Endothelial cell of umbilical vein (primary cell): ENCODE measurements around the gene L1CAM. TPM values are rescaled to one million over a fixed set of nuclear protein-coding genes. Genes with fewer than 3 reads are reported as not detected.

Experiments used
- BruUV-seq: library from RNA; stranded (reverse); fragments of 400-500 nt; replicated peaks from 2 replicates; lab custom pipeline; 2021; lab: Mats Ljungman, UMichigan
- CTCF ChIA-PET: fragments of 300-600, 350-600 bp; sonication (Branson Sonifier 250); formaldehyde crosslinking; loops from one replicate; lab custom pipeline; 2021; ENCODE audit warnings: antibody characterized with exemption, inconsistent platforms; lab: Charles Lee
- POLR2A ChIA-PET: fragments of 300-600, 350-600 bp; sonication (Branson Sonifier 250); formaldehyde crosslinking; loops from one replicate; lab custom pipeline; 2021; ENCODE audit warnings: antibody characterized with exemption, inconsistent platforms; lab: Charles Lee
- DNase-seq: peaks from one replicate; pipeline ENCODE4 v3.0.0-alpha.2; 2011; ENCODE audit warnings: low read depth, low spot score
- FAIRE-seq: peaks from 2 replicates; lab custom pipeline; 2011; peaks lifted over from hg19 to GRCh38; lab: Jason Lieb, UNC
- H2AFZ ChIP-seq: 2 replicates; pipeline ENCODE4 v1.6.0; 2012; ENCODE audit warnings: low read depth, low read length, control low read depth, inconsistent platforms
- H3K27ac ChIP-seq: 2 replicates; pipeline ENCODE4 v1.5.1; 2011; ENCODE audit warnings: low read depth, mild to moderate bottlenecking, control low read depth, low read length, moderate library complexity; ENCODE audit not compliant: insufficient read depth
- H3K27me3 ChIP-seq, 2 experiments: 2 replicates each; pipeline versions ENCODE4 v1.6.0 to v1.6.1; 2011; ENCODE audit warnings: low read length in 2 of 2, mixed read lengths in 1 of 2; ENCODE audit not compliant: control insufficient read depth in 2 of 2, insufficient read depth in 2 of 2
- H3K36me3 ChIP-seq, 2 experiments: 2 replicates in 1 of 2; 3 replicates in 1 of 2; pipeline ENCODE4 v1.5.1; 2011; ENCODE audit warnings: low read length in 2 of 2, mild to moderate bottlenecking in 1 of 2, moderate library complexity in 1 of 2; ENCODE audit not compliant: control insufficient read depth in 2 of 2, insufficient read depth in 2 of 2; ENCODE audit errors: extremely low read depth in 1 of 2
- H3K4me1 ChIP-seq: 3 replicates; pipeline ENCODE4 v1.5.1; 2011; ENCODE audit warnings: mild to moderate bottlenecking, low read length; ENCODE audit not compliant: control insufficient read depth, insufficient read depth; ENCODE audit errors: extremely low read depth
- H3K4me2 ChIP-seq: 2 replicates; pipeline ENCODE4 v1.6.1; 2011; ENCODE audit warnings: low read length, control low read depth, mixed read lengths; ENCODE audit not compliant: insufficient read depth
- H3K4me3 ChIP-seq, 3 experiments: fragments of 200-600 bp in 1 of 3; sonication (generic), shearing (Covaris generic) in 1 of 3; replicated peaks in 1 of 3; 2 replicates each; pipeline ENCODE4 v1.5.1; 2011 to 2016; ENCODE audit warnings: control low read depth in 3 of 3, low read length in 3 of 3, mild to moderate bottlenecking in 2 of 3, inconsistent platforms in 1 of 3, low read depth in 1 of 3, moderate library complexity in 1 of 3; ENCODE audit not compliant: insufficient read depth in 1 of 3
- H3K79me2 ChIP-seq: 2 replicates; pipeline ENCODE4 v1.6.0; 2012; ENCODE audit warnings: low read length, inconsistent platforms; ENCODE audit not compliant: control insufficient read depth, insufficient read depth
- H3K9ac ChIP-seq: replicated peaks from 2 replicates; pipeline ENCODE3; 2011; ENCODE audit warnings: low read length, control low read depth; ENCODE audit not compliant: insufficient read depth; ENCODE audit errors: extremely low read depth
- H3K9me1 ChIP-seq: replicated peaks from 3 replicates; pipeline ENCODE4 v1.6.0; 2011; ENCODE audit warnings: mild to moderate bottlenecking, low read length; ENCODE audit not compliant: control insufficient read depth, insufficient read depth; ENCODE audit errors: extremely low read depth
- H3K9me3 ChIP-seq: replicated peaks from 2 replicates; pipeline ENCODE4 v1.5.1; 2012; ENCODE audit warnings: low read length, inconsistent platforms; ENCODE audit not compliant: control insufficient read depth, insufficient read depth
- H4K20me1 ChIP-seq: replicated peaks from 2 replicates; pipeline ENCODE3; 2011; ENCODE audit warnings: mild to moderate bottlenecking, low read length; ENCODE audit not compliant: control insufficient read depth, insufficient read depth; ENCODE audit errors: extremely low read depth
- EZH2 ChIP-seq: IDR thresholded peaks from 2 replicates; pipeline ENCODE4 v1.6.1; 2012; ENCODE audit warnings: borderline replicate concordance, low read depth, mild to moderate bottlenecking, moderate library complexity, low read length, inconsistent platforms; ENCODE audit not compliant: severe bottlenecking
- FOS ChIP-seq: IDR thresholded peaks from 2 replicates; pipeline ENCODE4 v1.6.1; 2011; ENCODE audit warnings: mild to moderate bottlenecking, low read length, moderate library complexity, borderline replicate concordance; ENCODE audit not compliant: insufficient read depth
- GATA2 ChIP-seq: IDR thresholded peaks from 2 replicates; pipeline ENCODE4 v1.7.0; 2011; ENCODE audit warnings: low read depth, mild to moderate bottlenecking, moderate library complexity, mixed read lengths, low read length; ENCODE audit not compliant: insufficient read length, insufficient read depth
- JUN ChIP-seq: IDR thresholded peaks from 2 replicates; pipeline ENCODE4 v1.6.1; 2011; ENCODE audit warnings: borderline replicate concordance, low read depth; ENCODE audit not compliant: insufficient read length, insufficient read depth
- POLR2A ChIP-seq: IDR thresholded peaks from 2 replicates; pipeline ENCODE4 v1.6.1; 2012; ENCODE audit warnings: low read depth, mild to moderate bottlenecking, control low read depth, low read length
- POLR2AphosphoS5 ChIP-seq: IDR thresholded peaks from 2 replicates; pipeline ENCODE4 v1.6.1; 2012; ENCODE audit warnings: low read depth, mild to moderate bottlenecking, control low read depth, low read length, moderate library complexity; ENCODE audit not compliant: insufficient read depth
- dilution Hi-C: fragments of 300-500 bp; cut with MboI; formaldehyde crosslinking; loops from one replicate; pipeline ENCODE4 v1.15.0; 2019; ENCODE audit warnings: low sequenced_read_pairs; ENCODE audit not compliant: extremely low pct_ligation_motif_present
- intact Hi-C: fragments of 100-400 bp; cut with micrococcal nuclease; formaldehyde crosslinking; loops from one replicate; pipeline ENCODE4 v1.10.0; 2022
- polyA plus RNA-seq, 4 experiments: library from polyadenylated mRNA; depleted of rRNA in 3 of 4; stranded (reverse) in 3 of 4; unstranded in 1 of 4; fragments of >200 nt; gene quantifications; 2 replicates each; pipeline versions ENCODE4 v1.2.1 to v1.2.3, GENCODE V29; 2011 to 2012; ENCODE audit warnings: missing spikeins in 1 of 4
- total RNA-seq: library from RNA; stranded (reverse); gene quantifications from 2 replicates; pipeline ENCODE4 v1.2.3, GENCODE V29; 2021
- TF ChIP-seq, protein P1 (sequence below), 2 donors: IDR thresholded peaks; 1 replicate in 1 of 2; 2 replicates in 1 of 2; pipeline ENCODE4 v1.5.1; 2011; ENCODE audit warnings: low read length in 2 of 2, mild to moderate bottlenecking in 2 of 2, moderate library complexity in 2 of 2, control low read depth in 1 of 2, inconsistent platforms in 1 of 2, low read depth in 1 of 2; ENCODE audit not compliant: insufficient read depth in 1 of 2; ENCODE audit errors: extremely low read depth in 1 of 2
- TF ChIP-seq, protein P2 (sequence below): IDR thresholded peaks from 2 replicates; pipeline ENCODE4 v1.6.1; 2011; ENCODE audit not compliant: insufficient read depth, insufficient read length

L1CAM gene
- total and polyA plus RNA-seq, 2 donors (not counting 3 experiments of a cell fraction or from before 2014, with no cell fraction given) = 0.01 TPM; not detected in 1

- dilution Hi-C loops = no loop called here
- Histone ChIP-seq H3K4me2 (no peak overlapping the region), H3K79me2 (peaks cover 2% of the 10 kb centered on the region), H4K20me1 (no peaks in the 10 kb centered on the region), H3K4me3 (no peak overlapping the region), H3K9ac (no peak overlapping the region), H3K27me3 (no peaks in the 10 kb centered on the region), H3K36me3 (peaks cover 0 to 3% of the 10 kb centered on the region in 2 experiments), H3K9me1 (no peaks in the 10 kb centered on the region), H3K9me3 (no peaks in the 10 kb centered on the region), H3K4me1 (peaks cover 34% of the 10 kb centered on the region), H2AFZ (no peak overlapping the region), H3K27ac (no peak overlapping the region)
- FAIRE-seq (peak; percentile 87), DNase-seq (no peak)
- intact Hi-C loops = no loop called here
- ChIA-PET CTCF (interaction anchor here (0.9 to 9.0 kb wide), 10 partner anchors 11 to 158 kb away, joined by 3 to 253 read pairs (median 4); partner anchors contain the start of genes NAA10, PLXNB3 and RENBP), POLR2A (no interaction called here)
- TF ChIP-seq, protein P1, sequence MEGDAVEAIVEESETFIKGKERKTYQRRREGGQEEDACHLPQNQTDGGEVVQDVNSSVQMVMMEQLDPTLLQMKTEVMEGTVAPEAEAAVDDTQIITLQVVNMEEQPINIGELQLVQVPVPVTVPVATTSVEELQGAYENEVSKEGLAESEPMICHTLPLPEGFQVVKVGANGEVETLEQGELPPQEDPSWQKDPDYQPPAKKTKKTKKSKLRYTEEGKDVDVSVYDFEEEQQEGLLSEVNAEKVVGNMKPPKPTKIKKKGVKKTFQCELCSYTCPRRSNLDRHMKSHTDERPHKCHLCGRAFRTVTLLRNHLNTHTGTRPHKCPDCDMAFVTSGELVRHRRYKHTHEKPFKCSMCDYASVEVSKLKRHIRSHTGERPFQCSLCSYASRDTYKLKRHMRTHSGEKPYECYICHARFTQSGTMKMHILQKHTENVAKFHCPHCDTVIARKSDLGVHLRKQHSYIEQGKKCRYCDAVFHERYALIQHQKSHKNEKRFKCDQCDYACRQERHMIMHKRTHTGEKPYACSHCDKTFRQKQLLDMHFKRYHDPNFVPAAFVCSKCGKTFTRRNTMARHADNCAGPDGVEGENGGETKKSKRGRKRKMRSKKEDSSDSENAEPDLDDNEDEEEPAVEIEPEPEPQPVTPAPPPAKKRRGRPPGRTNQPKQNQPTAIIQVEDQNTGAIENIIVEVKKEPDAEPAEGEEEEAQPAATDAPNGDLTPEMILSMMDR (IDR thresholded peaks at IDR 0.05; ENCODE audit: extremely low read depth in 1 of 2, insufficient read depth in 1 of 2, low read depth in 1 of 2, low read length in 2 of 2) = no peak
- TF ChIP-seq POLR2A (no peak), GATA2 (no peak), JUN (no peak), FOS (no peak), POLR2AphosphoS5 (no peak), EZH2 (no peak)
- TF ChIP-seq, protein P2, sequence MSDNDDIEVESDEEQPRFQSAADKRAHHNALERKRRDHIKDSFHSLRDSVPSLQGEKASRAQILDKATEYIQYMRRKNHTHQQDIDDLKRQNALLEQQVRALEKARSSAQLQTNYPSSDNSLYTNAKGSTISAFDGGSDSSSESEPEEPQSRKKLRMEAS = no peak
- no TSS peak for BruUV-seq
These were observed 35.8 kb upstream of the L1CAM start for GRCh38 chrX:153921511-153922446.
